T-helper 17 cell (primary cell): ENCODE data around the gene ANKS1A. TPM values are rescaled to one million over a fixed set of nuclear protein-coding genes. Genes with fewer than 3 reads are reported as not detected.

ENCODE experiments used
- ATAC-seq: fragments of 150-1000 bp; cut with Tn5 transposase; 2 replicates; pipeline ENCODE4 v1.10.0; 2021; ENCODE audit warnings: mild to moderate bottlenecking, moderate library complexity
- DNase-seq, 3 donors: peaks; one replicate each; pipeline versions ENCODE4 v3.0.0 to v3.0.0-alpha.2; 2020 to 2021
- H3K9me3 ChIP-seq: one replicate; pipeline ENCODE4 v1.7.0; 2013; ENCODE audit warnings: low read length, mild to moderate bottlenecking; ENCODE audit not compliant: control insufficient read depth, poor library complexity, severe bottlenecking
- H3K27ac Mint-ChIP-seq: one replicate; pipeline ENCODE4 v1.8.0; 2022; ENCODE audit warnings: mild to moderate bottlenecking, moderate library complexity, mixed read lengths
- H3K27me3 Mint-ChIP-seq: one replicate; pipeline ENCODE4 v1.8.0; 2022; ENCODE audit warnings: mixed read lengths
- H3K36me3 Mint-ChIP-seq: one replicate; pipeline ENCODE4 v1.8.0; 2022; ENCODE audit warnings: low read depth, mixed read lengths
- H3K4me1 Mint-ChIP-seq: one replicate; pipeline ENCODE4 v1.8.0; 2022; ENCODE audit warnings: mild to moderate bottlenecking, mixed read lengths
- H3K4me3 Mint-ChIP-seq: one replicate; pipeline ENCODE4 v1.8.0; 2022; ENCODE audit warnings: mild to moderate bottlenecking, moderate library complexity, mixed read lengths
- total RNA-seq, 4 donors: library from RNA in 2 of 4; stranded (reverse) in 2 of 4; gene quantifications; one replicate each; pipeline ENCODE4 v1.2.3 and lab custom pipeline; 2022 to 2026

Gene ANKS1A
- total RNA-seq, 2 donors from 2014 or later: 9.6 to 10.0 TPM

DNA sequence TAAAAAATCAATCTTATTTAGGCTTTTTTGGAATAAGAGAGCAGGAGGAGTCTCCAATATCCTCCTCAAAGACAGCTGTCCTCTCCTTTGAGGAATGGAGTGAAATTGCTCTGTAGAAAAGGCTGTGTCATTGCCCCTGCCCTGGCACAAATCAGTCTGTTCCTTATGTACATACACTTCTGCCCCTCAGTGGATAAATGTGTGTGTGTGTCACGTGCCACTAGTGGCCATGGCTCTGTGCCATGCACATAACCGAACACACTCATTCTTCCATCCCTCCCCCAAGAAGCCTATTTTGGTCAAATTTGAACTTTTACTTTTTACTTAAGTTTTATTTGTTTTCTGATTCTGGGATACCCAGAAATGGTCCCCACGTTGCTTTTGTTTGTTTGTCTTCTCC, 49.2 kb downstream of the ANKS1A start:
- no peaks in the 10 kb centered on the region for H3K27me3 Mint-ChIP-seq
- no peak overlapping the region for H3K4me3 Mint-ChIP-seq
- H3K9me3 ChIP-seq: no peaks in the 10 kb centered on the region
- ATAC-seq (no peak), DNase-seq (no peak)
- H3K36me3 Mint-ChIP-seq: peaks cover 2% of the 10 kb centered on the region
- peaks cover 10% of the 10 kb centered on the region for H3K4me1 Mint-ChIP-seq
- H3K27ac Mint-ChIP-seq: no peak overlapping the region

DNA sequence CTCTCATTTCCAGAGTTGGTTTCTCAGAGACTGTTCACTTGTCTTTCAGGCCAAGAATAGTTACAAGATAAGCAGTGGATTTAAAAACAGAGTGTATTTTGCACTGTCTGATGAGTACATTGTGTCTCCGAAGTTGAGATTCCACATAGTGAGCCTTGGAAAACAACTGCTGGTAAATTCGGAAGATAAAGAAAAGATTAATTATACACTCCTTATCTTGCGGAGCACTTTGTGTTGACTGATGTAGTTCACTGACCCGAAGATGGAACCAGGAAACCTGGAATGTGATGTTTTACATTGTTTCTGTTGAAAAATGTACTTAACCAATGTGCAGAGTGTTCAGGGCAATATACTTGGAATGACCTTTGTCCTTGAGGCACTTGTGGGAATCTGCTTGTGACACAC, 51.0 kb downstream of the ANKS1A start:
- no peak for ATAC-seq
- H3K36me3 Mint-ChIP-seq: peaks cover 4% of the 10 kb centered on the region
- H3K9me3 ChIP-seq: no peaks in the 10 kb centered on the region
- H3K4me1 Mint-ChIP-seq: peaks cover 4% of the 10 kb centered on the region
- no peak overlapping the region for H3K4me3 Mint-ChIP-seq
- H3K27ac Mint-ChIP-seq: no peak overlapping the region
- no peaks in the 10 kb centered on the region for H3K27me3 Mint-ChIP-seq
- DNase-seq: no peak

DNA sequence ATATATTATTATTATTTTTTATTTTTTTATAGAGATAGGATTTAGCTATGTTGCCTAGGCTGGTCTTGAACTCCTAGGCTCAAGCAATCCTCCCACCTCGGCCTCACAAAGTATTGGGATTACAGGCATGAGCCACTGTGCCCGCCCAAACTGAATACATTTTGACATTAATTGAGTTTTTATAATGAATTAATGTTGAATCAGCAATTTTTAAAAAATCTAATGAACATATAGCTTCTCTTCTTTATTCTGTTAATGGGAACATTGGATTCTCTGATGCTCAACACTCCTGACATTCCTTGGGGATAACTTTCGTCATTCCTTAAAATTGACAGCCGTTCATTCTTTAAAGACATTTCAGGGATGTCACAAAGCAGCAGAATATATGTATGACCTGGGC, 52.4 kb downstream of the ANKS1A start:
- no peak for DNase-seq
- Mint-ChIP-seq H3K4me1 (peaks cover 3% of the 10 kb centered on the region), H3K27ac (no peak overlapping the region), H3K4me3 (no peak overlapping the region), H3K36me3 (peaks cover 4% of the 10 kb centered on the region), H3K27me3 (no peaks in the 10 kb centered on the region)
- no peaks in the 10 kb centered on the region for H3K9me3 ChIP-seq
- no peak for ATAC-seq

DNA sequence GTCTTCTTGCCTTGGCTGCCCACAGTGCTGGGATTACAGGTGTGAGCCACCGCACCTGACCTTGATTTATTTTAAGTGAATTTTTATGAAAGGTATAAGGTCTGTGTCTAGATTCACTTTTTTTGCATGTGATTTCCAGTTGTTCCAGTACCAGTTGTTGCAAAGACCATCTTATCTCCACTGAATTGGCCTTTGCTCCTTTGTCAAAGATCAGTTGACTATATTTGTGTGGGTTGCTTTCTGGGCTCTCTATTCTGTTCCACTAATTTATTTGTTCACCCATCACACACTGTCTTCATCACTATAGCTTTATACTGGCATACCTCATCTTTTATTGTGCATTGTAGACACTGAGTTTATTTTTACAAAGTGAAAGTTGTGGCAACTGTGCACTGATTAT, 56.3 kb downstream of the ANKS1A start:
- no peaks in the 10 kb centered on the region for H3K27me3 Mint-ChIP-seq
- peaks cover 8% of the 10 kb centered on the region for H3K4me1 Mint-ChIP-seq
- DNase-seq (no peak), ATAC-seq (no peak)
- no peak overlapping the region for H3K4me3 Mint-ChIP-seq
- H3K36me3 Mint-ChIP-seq: peaks cover 5% of the 10 kb centered on the region
- H3K9me3 ChIP-seq: no peaks in the 10 kb centered on the region
- no peak overlapping the region for H3K27ac Mint-ChIP-seq

DNA sequence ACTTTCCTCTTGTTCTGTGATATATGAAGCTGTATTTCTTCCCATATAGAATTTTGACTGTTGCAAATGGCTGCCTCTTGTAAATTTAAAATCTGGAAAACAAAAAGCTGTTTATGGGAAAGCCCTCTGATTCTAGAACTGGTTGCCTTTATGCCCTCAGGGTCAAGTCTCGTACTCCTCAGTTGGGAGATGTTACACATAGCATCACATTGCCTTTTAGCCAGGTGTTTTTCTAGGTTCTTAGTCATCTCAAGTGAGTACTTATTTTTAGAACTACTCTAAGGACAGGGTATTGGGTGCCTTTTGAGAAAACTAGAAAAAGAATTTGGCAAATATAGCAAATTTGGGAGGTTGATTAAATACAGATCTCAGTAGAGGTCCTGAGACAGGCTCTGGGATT, 58.5 kb downstream of the ANKS1A start:
- DNase-seq (no peak), ATAC-seq (no peak)
- Mint-ChIP-seq H3K4me1 (peaks cover 10% of the 10 kb centered on the region), H3K4me3 (no peak overlapping the region), H3K27me3 (no peaks in the 10 kb centered on the region), H3K27ac (no peak overlapping the region), H3K36me3 (peaks cover 5% of the 10 kb centered on the region)
- no peaks in the 10 kb centered on the region for H3K9me3 ChIP-seq

DNA sequence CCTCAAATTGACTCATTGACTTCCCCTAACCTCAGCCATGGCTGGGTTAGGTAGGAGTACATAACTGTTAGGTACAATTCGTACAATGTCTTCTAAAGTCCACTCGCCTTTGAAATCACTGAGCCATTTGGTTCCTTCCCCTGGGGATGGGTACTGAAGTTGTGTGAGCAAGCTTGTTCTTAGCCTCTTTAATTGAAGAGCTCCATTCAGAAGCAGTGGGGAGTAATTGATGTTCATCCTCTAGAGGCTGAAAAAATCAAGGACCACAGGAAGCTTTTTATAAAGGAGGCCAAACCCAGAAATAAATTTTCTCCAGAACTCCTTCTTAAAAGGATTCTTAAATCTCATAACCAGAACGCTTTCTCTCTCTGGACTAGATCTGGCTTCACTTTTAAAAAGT, 60.6 kb downstream of the ANKS1A start:
- no peak overlapping the region for H3K4me3 Mint-ChIP-seq
- no peak for DNase-seq
- H3K9me3 ChIP-seq: no peaks in the 10 kb centered on the region
- ATAC-seq: no peak
- peaks cover 3% of the 10 kb centered on the region for H3K36me3 Mint-ChIP-seq
- peaks cover 10% of the 10 kb centered on the region for H3K4me1 Mint-ChIP-seq
- H3K27ac Mint-ChIP-seq: no peak overlapping the region
- H3K27me3 Mint-ChIP-seq: no peaks in the 10 kb centered on the region

DNA sequence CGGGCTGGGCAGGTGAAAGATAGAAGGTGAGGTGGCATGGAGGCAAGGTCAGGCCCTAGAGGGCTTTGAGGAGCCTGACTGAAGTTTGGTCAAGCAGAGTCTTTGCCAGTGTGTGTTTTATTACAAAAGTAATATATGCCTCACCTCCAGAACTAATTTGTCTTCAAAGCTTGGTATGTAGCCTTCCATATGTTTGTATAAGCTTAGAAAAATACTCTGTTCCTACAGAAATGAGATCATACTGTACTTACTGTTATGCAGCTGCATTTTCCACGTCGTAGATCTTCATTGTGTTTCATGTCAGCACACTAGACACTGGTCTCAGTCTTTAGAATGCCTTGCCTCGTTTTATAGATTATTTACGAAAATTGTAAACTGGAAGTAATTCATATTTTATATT, 61.8 kb downstream of the ANKS1A start:
- Mint-ChIP-seq H3K4me3 (no peak overlapping the region), H3K27me3 (no peaks in the 10 kb centered on the region)
- no peak for ATAC-seq

DNA sequence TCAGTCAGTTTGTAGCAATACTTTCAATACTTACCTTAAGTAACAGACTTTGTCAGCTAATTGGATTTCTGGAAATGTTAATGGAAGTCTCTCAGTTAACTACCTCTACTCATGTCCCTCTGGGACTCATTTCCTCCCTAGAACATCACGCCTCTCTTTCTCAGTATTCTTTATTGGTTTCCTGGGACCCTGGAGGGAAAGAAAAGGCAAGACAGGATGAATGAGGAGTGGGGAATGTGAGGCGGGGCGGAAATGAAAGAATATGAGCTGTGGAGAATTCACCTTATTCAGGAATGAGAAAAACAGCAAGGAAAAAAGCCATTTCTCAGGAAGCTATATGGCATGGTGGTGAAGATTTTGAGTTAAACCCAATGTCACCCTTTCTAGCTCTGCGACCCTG, 62.7 kb downstream of the ANKS1A start:
- H3K9me3 ChIP-seq: no peaks in the 10 kb centered on the region
- no peak for ATAC-seq
- peaks cover 5% of the 10 kb centered on the region for H3K36me3 Mint-ChIP-seq
- H3K4me1 Mint-ChIP-seq: peaks cover 16% of the 10 kb centered on the region
- no peak for DNase-seq
- no peak overlapping the region for H3K4me3 Mint-ChIP-seq
- H3K27ac Mint-ChIP-seq: no peak overlapping the region
- H3K27me3 Mint-ChIP-seq: no peaks in the 10 kb centered on the region

More for the DNA sequence above, 61.8 kb downstream of the ANKS1A start:
- Mint-ChIP-seq H3K4me1 (peaks cover 14% of the 10 kb centered on the region), H3K27ac (no peak overlapping the region), H3K36me3 (peaks cover 3% of the 10 kb centered on the region)
- no peak for DNase-seq
- H3K9me3 ChIP-seq: no peaks in the 10 kb centered on the region

DNA sequence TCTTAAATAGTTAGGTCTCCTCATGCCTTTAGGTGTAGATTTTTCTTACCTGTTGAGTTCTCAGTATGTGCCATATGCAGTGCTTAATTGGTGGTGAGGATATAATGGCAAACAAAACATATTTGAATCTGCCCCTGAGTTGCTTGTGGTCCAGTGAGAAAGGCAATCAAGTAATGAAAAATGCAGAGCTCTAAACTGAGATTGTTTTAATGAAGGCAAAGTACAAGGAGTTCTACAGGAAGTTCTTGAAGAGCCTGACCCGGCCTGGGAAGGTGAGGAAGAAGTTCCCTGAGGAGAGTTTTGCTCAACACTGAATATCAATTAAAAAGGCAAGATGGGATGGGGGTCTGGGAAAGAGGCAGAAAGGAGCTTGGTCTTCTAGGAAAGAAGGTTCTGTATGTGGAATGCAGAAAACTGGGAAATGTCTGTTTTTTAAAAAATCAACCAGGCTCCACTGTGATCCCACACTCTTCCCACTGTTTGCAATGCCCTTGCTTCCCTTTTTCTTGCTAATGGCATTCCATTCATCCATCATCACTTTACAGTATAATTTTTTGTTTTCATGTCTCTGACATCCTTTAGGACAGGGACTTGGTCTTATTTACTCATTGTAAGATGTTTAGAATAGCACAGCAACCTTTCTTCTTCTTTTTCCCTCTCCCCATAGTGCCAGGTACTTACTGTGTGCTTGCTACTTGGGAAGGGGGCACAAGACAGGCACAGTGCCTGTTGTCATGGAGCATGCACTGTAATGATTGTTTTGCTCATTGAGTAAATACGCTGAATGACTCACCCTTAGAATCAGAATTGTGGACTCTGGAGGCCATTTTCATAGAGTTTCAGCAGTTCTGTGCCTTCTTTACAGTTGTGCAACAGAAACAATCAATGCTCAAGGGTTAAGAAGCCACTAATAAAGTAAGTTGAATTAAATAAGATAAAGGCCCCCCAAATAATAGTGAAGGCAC, 64.3 kb downstream of the ANKS1A start:
- peaks cover 5% of the 10 kb centered on the region for H3K36me3 Mint-ChIP-seq
- no peak overlapping the region for H3K4me3 Mint-ChIP-seq
- no peaks in the 10 kb centered on the region for H3K9me3 ChIP-seq
- no peak overlapping the region for H3K27ac Mint-ChIP-seq
- peaks cover 20% of the 10 kb centered on the region for H3K4me1 Mint-ChIP-seq
- ATAC-seq: no peak
- H3K27me3 Mint-ChIP-seq: no peaks in the 10 kb centered on the region
- DNase-seq: no peak

DNA sequence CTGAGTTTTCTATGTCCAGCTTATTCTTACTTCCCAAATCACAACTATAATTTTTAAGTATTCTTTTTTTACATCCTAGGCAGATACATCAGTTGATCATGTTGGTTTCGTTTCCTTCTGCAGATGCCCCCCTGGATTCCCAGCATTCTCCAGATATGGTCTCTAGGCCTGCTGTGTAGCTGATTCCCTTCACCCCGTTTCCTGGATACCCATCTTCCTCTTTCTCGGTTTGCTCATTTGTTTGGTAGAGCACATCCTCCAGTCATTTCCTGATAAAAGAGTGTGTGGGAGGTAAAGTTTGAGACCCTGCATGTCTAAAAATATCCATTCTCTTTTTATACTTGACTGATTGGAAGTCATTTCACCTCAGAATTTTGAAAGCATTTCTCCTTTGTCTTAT, 66.4 kb downstream of the ANKS1A start:
- peak overlapping the region; percentile 39 for H3K27ac Mint-ChIP-seq
- H3K4me3 Mint-ChIP-seq: no peak overlapping the region
- peaks cover 2% of the 10 kb centered on the region for H3K36me3 Mint-ChIP-seq
- DNase-seq: no peak
- H3K9me3 ChIP-seq: no peaks in the 10 kb centered on the region
- no peak for ATAC-seq
- peaks cover 11% of the 10 kb centered on the region for H3K4me1 Mint-ChIP-seq
- H3K27me3 Mint-ChIP-seq: no peaks in the 10 kb centered on the region

DNA sequence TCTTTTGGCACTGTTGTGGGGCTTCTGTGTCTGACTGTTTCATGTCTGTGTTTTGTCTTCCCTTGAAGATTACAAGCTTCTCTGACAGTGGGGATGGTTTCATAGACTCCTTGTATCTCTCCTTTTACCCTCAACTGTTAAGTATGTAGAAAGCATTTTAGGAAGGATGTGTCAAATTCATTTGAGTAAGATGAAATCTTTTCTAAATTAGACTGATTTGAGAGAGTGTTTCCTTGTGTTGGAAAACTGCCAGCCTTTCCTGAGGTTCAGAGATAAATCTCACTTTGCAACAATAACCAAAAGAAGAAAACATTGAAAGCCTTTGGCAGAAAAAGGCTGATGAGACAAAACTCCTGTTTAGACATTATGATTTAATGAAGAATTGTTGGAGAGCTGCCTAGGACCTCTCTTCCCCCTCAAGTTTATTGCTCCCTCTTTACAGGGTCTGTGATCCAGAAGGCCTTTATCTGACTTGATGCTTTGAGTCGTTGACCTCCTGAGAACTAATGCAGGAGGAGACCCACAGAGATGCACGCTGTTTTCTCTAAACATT, 68.3 kb downstream of the ANKS1A start:
- ATAC-seq: no peak

DNA sequence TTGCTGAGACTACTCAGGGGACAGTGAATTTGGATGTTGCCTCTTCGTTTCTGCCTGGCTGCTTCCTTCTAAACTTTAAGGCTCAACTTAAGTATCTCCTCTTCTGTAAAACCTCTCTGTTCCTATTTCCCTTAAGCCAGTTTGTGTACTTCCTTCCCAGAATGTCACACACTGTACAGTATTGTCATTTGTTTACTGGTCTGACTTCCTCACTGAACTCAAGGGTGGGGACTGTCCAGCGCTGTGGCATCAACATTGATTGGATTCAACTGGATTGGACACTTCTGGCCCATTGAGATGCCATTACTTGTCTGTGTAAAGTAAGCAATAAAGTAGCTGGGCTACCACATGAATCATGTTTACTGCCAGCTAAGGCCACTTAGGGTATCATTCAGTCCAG, 69.7 kb downstream of the ANKS1A start:
- H3K27me3 Mint-ChIP-seq: no peaks in the 10 kb centered on the region
- H3K4me1 Mint-ChIP-seq: peaks cover 13% of the 10 kb centered on the region
- H3K27ac Mint-ChIP-seq: no peak overlapping the region
- no peak overlapping the region for H3K4me3 Mint-ChIP-seq
- peaks cover 5% of the 10 kb centered on the region for H3K36me3 Mint-ChIP-seq
- ATAC-seq (no peak), DNase-seq (no peak)
- H3K9me3 ChIP-seq: no peaks in the 10 kb centered on the region

More for the DNA sequence above, 68.3 kb downstream of the ANKS1A start:
- Mint-ChIP-seq H3K4me3 (no peak overlapping the region), H3K27me3 (no peaks in the 10 kb centered on the region), H3K4me1 (peaks cover 13% of the 10 kb centered on the region), H3K27ac (no peak overlapping the region), H3K36me3 (peaks cover 2% of the 10 kb centered on the region)
- no peaks in the 10 kb centered on the region for H3K9me3 ChIP-seq
- no peak for DNase-seq

DNA sequence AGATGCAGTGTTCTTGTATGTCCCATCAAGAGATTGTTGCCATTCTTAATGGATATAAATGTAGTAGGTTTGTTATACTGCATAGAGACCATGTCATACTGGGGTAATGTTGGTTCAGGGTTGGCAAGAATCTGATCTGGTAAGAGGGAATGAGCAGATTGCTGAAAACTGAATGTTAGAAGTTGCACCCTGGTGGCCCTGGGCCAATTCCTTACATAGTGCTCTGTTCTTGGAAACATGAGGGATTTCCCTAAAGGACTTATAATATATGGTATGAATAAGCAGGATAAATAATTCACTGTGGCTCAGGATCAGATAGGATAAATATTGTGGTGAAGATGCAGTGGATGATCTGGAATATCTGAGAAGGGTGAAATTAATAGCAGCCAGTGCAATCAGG, 70.2 kb downstream of the ANKS1A start:
- ATAC-seq (no peak), DNase-seq (no peak)
- no peaks in the 10 kb centered on the region for H3K9me3 ChIP-seq
- Mint-ChIP-seq H3K4me3 (no peak overlapping the region), H3K36me3 (peaks cover 5% of the 10 kb centered on the region), H3K4me1 (peaks cover 13% of the 10 kb centered on the region), H3K27ac (no peak overlapping the region), H3K27me3 (no peaks in the 10 kb centered on the region)

DNA sequence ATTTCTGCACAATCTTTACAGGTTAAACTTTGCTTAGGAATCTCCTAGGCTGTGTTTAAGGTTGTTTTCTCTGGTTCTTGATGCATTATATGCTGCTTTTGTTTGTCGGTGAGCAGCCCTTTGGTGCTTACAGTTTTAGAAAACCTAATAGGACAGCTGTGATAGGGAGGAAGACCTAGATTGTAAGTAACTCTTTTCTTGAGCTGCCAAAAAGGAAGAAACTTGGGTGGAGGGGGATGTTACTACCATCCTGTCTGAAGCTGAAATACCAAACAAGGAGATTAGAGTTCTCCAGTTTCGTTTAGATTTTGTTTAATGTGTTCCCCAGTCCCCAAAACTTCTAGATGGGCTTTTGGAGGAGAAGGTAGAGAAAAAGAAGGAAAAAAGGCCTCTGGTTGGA, 72.0 kb downstream of the ANKS1A start:
- H3K36me3 Mint-ChIP-seq: peaks cover 5% of the 10 kb centered on the region
- DNase-seq (no peak), ATAC-seq (no peak)
- peaks cover 11% of the 10 kb centered on the region for H3K4me1 Mint-ChIP-seq
- H3K4me3 Mint-ChIP-seq: no peak overlapping the region
- H3K27ac Mint-ChIP-seq: no peak overlapping the region
- H3K9me3 ChIP-seq: no peaks in the 10 kb centered on the region
- H3K27me3 Mint-ChIP-seq: no peaks in the 10 kb centered on the region
